LHCN-M2 (cell line): ENCODE measurements around the gene TMEM176A. TPM values are rescaled to one million over a fixed set of nuclear protein-coding genes. Genes with fewer than 3 reads are reported as not detected.

Experiments
- DNase-seq: peaks from one replicate; pipeline ENCODE4 v3.0.0-alpha.2; 2012; ENCODE audit warnings: low read depth
- total RNA-seq: library from RNA; depleted of rRNA; stranded (reverse); fragments of >200 nt; gene quantifications from 2 replicates; pipeline ENCODE4 v1.2.3, GENCODE V29; 2014; rRNA removed

TMEM176A gene
- total RNA-seq, 1 experiment from 2014 or later, result not detected

DNA sequence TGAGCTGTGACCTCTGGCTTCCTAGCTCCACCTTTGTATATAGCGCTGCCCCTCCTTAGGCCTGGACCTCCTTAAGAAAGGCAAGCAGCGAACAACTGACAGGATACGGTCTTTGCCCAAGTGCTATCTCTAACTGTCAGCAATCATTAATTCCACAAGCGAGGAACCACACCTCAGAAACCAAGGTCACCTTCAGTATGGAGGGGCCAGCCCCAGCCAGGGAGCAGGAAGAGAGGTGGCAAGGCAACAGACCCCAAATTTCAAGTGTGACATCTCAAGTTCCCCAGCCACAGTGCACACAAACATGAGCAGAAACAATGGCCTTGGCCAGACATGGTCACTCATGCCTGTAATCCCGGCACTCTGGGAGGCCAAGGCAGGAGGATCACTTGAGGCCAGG is 47.0 kb downstream of the TMEM176A start:
- DNase-seq, result no peak

DNA sequence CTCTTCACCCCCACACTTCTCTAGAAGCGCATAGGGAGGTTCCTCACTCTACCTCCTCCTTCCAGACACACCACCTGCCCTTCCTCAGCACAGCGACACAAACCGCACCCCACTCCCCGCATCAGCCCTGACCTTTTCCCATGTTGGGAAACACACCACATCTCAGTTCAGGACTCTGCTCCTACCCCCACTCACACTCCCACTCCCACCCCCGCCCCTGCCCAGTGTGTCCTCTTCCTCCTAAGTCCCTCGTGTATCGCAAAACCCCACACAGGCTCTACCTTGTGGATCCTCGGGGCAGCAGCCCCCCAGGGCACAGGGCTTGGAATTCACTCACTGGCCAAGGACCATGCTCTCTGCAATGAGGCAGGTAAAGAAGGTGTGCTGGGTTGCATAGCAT is 47.5 kb downstream of the TMEM176A start:
- DNase-seq, result no peak

DNA sequence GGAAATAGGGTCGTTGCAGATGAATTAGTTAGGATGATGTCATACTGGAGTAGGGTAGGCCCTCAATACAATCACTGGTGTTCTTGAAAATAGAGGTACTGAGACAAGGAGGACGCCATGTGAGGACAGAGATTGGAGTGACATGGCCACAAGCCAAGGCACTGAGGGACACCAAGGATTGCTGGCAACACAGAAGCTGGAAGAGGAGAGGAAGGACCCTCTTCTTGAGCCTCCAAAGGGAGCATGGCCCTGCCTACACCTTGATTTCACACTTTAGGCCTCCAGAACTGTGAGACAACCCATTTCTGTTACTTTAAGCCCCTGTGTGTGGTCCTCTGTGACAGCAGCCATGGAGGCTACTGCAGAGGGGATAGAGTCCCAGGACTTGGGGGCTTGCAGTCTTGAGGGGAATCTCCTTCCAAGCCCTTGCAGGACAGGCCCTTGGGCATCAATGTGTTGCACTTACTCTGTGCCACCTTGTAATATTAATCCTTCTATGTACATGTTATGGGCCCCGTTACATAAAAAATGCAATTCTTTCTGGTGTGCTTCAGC is 48.1 kb downstream of the TMEM176A start:
- DNase-seq, result no peak

DNA sequence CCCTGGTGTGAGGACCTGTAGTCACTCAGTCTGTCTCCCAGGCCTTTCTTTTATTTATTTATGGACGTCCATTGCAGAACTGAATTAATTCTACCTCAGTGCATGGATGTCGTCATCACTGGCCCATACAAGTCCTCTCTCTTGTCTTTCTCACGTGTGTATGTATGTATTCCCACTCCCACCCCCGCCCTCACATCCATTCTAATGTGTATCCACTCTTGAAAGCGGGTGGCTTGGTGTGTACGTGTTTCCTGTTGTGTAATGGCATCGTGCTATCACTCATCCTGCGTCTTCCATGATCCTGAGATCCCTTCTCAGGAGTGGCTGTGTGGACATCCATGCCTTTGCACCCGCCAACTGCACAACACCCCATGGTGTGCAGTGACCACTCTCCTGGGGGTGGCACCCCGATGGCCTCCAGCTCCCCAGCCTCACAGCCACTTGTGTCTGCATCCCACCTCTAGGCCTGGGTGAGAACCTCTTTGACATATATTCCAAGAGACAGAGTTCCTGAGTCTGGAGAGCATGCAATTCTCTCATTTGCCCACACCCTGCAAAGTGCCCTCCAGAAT is 48.7 kb downstream of the TMEM176A start:
- no peak for DNase-seq

DNA sequence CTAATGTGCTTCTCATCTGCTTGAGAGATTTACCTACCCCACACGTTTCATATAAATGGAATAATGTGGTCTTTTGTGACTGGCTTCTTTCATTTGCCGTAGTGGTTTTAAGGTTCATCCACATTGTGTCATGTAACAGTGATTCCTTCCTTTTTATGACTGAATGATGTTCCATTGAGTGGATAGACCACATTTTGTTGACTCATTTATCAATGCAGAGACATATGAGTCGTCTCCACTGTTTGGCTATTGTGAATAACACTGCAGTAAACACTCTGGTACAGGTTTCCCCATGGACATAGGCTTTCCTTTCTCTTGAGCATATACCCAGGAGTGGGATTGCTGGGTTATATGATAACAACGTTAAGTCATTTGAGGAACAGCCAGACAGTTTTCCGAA is 49.7 kb downstream of the TMEM176A start:
- no peak for DNase-seq

DNA sequence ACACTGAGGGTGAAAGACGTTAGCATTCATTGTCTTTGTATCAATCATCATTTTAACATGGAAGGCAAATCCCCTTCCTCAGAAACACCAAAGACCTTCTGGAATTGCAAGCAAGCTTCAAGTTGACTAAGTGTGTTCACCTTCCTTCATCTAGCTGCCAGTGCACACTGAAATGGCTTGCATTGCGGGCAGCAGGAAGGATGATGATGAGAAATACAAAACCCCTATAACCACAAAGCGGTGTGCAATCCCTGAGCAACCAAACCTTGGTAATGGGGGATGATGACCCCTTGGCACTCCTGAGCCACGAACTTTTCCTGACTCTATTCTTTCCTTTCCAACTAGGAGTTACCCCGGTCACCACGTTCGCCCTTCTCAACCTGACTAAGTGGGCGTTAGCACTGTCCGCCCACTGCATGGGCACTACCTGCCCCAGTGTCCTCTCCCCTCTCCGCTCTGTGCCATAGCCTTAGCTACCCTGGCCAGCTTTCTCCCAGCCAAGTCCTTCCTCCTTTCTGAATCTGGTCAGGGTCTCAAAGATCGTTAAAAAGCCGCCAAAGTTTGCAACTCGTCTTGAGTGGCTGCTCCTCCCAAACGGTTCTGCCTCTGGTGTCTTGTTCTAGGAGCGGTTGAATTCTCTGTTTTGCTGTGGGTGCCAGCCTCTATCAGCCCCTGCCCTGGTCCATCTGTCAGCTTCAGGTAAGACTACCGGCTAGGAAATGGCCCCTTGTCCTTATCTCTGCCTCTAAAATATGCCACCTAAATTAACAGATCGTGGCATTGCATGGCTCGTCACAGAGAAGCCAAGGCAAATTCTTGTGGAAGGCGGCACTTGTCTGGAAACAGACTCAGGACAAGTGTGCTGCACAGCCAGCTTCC is 51.2 kb downstream of the TMEM176A start:
- DNase-seq, result no peak

DNA sequence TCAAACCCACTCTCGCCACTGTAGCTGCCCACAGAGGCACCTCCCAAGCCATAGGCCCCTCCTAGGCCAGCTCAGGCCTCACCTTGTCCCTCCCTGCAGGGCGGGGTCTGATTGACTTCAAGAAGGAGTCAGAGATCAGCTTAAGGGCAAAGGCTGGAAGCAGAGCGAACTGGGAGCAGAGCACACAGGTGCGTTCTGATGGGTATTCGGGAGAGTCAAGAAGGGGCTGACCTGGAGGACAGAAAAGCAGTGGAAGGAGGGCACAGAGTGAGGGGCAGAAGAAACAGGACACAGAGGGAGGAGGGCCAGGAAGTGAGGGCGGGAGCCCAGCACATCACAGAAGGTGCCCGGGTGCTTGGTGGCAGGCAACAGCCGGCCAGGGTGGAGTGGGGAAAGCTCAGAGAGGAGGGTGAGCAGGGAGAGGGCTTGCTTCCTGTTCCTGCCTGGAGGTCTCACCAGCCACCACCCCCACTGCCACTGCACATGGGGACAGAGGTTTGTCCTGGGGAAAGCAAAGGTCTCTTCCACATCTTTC is 51.9 kb downstream of the TMEM176A start, which contains the start of gene AOC1:
AOC1 (plus strand) TSS at position 147 of the 535 bp plus-strand sequence. CDS start 3,954 bp downstream, outside the sequence.
- DNase-seq, result no peak

DNA sequence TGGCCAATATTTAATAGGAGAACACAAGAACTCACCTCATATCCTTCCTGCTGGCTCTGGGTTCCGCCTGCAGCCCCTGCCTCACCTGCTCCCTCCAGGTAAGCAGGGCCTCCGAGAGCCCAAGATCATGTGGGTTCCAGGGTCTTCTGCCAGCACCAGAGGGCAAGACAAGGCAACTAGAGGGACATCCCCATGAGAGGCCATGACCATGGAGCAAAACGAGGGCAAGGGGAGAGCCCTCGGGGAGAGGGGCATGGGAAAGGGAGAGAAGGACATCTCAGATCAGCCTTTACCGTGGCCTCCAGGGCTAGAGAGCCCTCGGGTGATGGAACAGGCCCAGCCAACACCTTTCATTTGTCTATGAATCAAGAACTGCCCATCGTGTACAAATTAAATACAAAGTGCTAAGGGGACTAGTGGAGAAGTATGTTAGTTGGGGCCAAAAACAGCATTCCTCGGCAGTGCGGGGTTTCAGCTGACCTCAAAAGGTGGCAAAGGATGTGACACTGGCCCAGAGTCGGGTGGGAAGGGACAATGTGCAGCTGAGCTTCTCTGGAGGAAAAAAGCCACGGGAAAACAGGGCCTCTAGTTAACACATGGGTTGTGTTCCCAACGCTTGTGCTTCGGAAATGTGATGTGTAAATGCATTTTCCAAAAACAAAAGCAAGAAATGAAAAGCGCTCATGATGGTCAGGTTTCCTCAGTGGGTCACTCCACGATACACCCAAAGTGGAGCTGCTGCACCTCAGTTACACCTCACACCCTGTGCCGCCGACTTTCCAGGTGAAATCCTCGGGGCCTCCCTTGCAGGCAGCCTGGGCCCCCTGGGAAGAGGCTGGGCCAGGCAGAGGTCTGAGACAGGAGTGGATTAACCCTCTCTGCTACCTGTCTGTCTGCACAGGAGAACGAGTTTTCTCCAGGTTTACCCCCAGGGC is 53.8 kb downstream of the TMEM176A start:
- DNase-seq, result no peak

Other genes starting within 250 kb of the TMEM176A start
- not detected in 2 replicates for gene GIMAP4, start 233.4 kb upstream of the TMEM176A start, total RNA-seq
- gene GIMAP6, start 168.4 kb upstream of the TMEM176A start, total RNA-seq, result not detected in 2 replicates
- gene GIMAP2, start 115.1 kb upstream of the TMEM176A start, total RNA-seq, result 2.6 and 3.4 TPM in 2 replicates
- not detected in 2 replicates for gene GIMAP1, start 84.2 kb upstream of the TMEM176A start, total RNA-seq
- not detected in 2 replicates for gene GIMAP5, start 63.4 kb upstream of the TMEM176A start, total RNA-seq
- not detected in 2 replicates for gene TMEM176B, start 405 bp upstream of the TMEM176A start, total RNA-seq
- not detected in 2 replicates for gene AOC1, start 51.7 kb downstream of the TMEM176A start, total RNA-seq
- 0.11 TPM in 1 of 2 replicates, not detected in the other for gene KCNH2, start 177.6 kb downstream of the TMEM176A start, total RNA-seq
- gene NOS3, start 190.2 kb downstream of the TMEM176A start, total RNA-seq, result 0.13 TPM in 1 of 2 replicates, not detected in the other
- gene ATG9B, start 223.7 kb downstream of the TMEM176A start, total RNA-seq, result 0.06 TPM in 2 replicates
- 61.1 and 64.0 TPM in 2 replicates for gene ABCB8, start 227.7 kb downstream of the TMEM176A start, total RNA-seq
- 0.19 and 2.2 TPM in 2 replicates for gene ASIC3, start 247.8 kb downstream of the TMEM176A start, total RNA-seq